Measurements from ENCODE around the gene PDE8B. TPM values are rescaled to one million over a fixed set of nuclear protein-coding genes. Genes with fewer than 3 reads are reported as not detected.

The PDE8B gene
- total RNA-seq, 1 experiment from 2014 or later: 1.8 TPM

GRCh38 chr5:77418601-77419581, 208.4 kb downstream of the PDE8B start:
- Histone ChIP-seq H3K4me1 (replicated peaks; ENCODE audit: insufficient read depth) (no peaks in the 10 kb centered on the region), H3K27ac (no peak overlapping the region), H3K9me2 (ENCODE audit: insufficient read depth) (no peaks in the 10 kb centered on the region), H3K4me3 (no peak overlapping the region), H2AFZ (no peak overlapping the region), H3K36me3 (ENCODE audit: low read depth) (no peaks in the 10 kb centered on the region), H4K20me1 (ENCODE audit: insufficient read depth) (no peaks in the 10 kb centered on the region), H3K79me2 (ENCODE audit: low read depth) (no peaks in the 10 kb centered on the region), H3K27me3 (ENCODE audit: insufficient read depth, low read depth) (no peaks in the 10 kb centered on the region), H3K4me2 (no peak overlapping the region), H3F3A (ENCODE audit: insufficient read depth, low read depth) (no peaks in the 10 kb centered on the region), H3K9me3 (ENCODE audit: insufficient read depth, low read depth) (no peaks in the 10 kb centered on the region)
- no peak for TF ChIP-seq EZH2 (IDR thresholded peaks at IDR 0.05; ENCODE audit: low read depth)
- no peak for TF ChIP-seq CTCF (conservative IDR thresholded peaks at IDR 0.05)
- CTCF ChIA-PET: no interaction called here
- POLR2A ChIA-PET (ENCODE audit: unreplicated experiment): no interaction called here
- BruUV-seq (replicated peaks): no TSS peak
- DNase-seq: no peak
- intact Hi-C loops (cut with micrococcal nuclease; ENCODE audit: unreplicated experiment): no loop called here

- H3K79me2 ChIP-seq (ENCODE audit: low read depth): no peaks in the 10 kb centered on the region
- H3K27ac ChIP-seq: no peak overlapping the region
- no peak overlapping the region for H3K4me2 ChIP-seq
- no peaks in the 10 kb centered on the region for H3K9me3 ChIP-seq (ENCODE audit: insufficient read depth, low read depth)
- H3K36me3 ChIP-seq (ENCODE audit: low read depth): no peaks in the 10 kb centered on the region
- BruUV-seq (replicated peaks): no TSS peak
- H3K4me1 ChIP-seq (replicated peaks; ENCODE audit: insufficient read depth): no peaks in the 10 kb centered on the region
- TF ChIP-seq EZH2 (IDR thresholded peaks at IDR 0.05; ENCODE audit: low read depth): no peak
- TF ChIP-seq CTCF (conservative IDR thresholded peaks at IDR 0.05): no peak
- intact Hi-C loops (cut with micrococcal nuclease; ENCODE audit: unreplicated experiment): no loop called here
- ChIA-PET CTCF (no interaction called here), POLR2A (ENCODE audit: unreplicated experiment) (no interaction called here)
- H4K20me1 ChIP-seq (ENCODE audit: insufficient read depth): no peaks in the 10 kb centered on the region
- no peaks in the 10 kb centered on the region for H3F3A ChIP-seq (ENCODE audit: insufficient read depth, low read depth)
- no peak overlapping the region for H3K4me3 ChIP-seq
- H2AFZ ChIP-seq: no peak overlapping the region
- H3K9me2 ChIP-seq (ENCODE audit: insufficient read depth): no peaks in the 10 kb centered on the region
- DNase-seq: no peak
- no peaks in the 10 kb centered on the region for H3K27me3 ChIP-seq (ENCODE audit: insufficient read depth, low read depth)
These were observed 209.4 kb downstream of the PDE8B start for GRCh38 chr5:77419644-77420582.

GRCh38 chr5:77420940-77421339, 210.5 kb downstream of the PDE8B start:
- no peaks in the 10 kb centered on the region for H3K79me2 ChIP-seq (ENCODE audit: low read depth)
- no peak for DNase-seq
- H2AFZ ChIP-seq: no peak overlapping the region
- intact Hi-C loops (cut with micrococcal nuclease; ENCODE audit: unreplicated experiment): no loop called here
- H3K27ac ChIP-seq: no peak overlapping the region
- no peaks in the 10 kb centered on the region for H4K20me1 ChIP-seq (ENCODE audit: insufficient read depth)
- H3K4me2 ChIP-seq: no peak overlapping the region
- H3K27me3 ChIP-seq (ENCODE audit: insufficient read depth, low read depth): no peaks in the 10 kb centered on the region
- no peak for TF ChIP-seq CTCF (conservative IDR thresholded peaks at IDR 0.05)
- TF ChIP-seq EZH2 (IDR thresholded peaks at IDR 0.05; ENCODE audit: low read depth): no peak
- ChIA-PET POLR2A (ENCODE audit: unreplicated experiment) (no interaction called here), CTCF (no interaction called here)
- H3K9me2 ChIP-seq (ENCODE audit: insufficient read depth): no peaks in the 10 kb centered on the region
- no peaks in the 10 kb centered on the region for H3K36me3 ChIP-seq (ENCODE audit: low read depth)
- no peaks in the 10 kb centered on the region for H3K9me3 ChIP-seq (ENCODE audit: insufficient read depth, low read depth)
- peaks cover 8% of the 10 kb centered on the region for H3K4me1 ChIP-seq (replicated peaks; ENCODE audit: insufficient read depth)
- H3K4me3 ChIP-seq: no peak overlapping the region
- H3F3A ChIP-seq (ENCODE audit: insufficient read depth, low read depth): peaks cover 5% of the 10 kb centered on the region; the same call in 1 of the 2 replicates
- BruUV-seq (replicated peaks): no TSS peak
